ENCODE measurements around the gene EXOC8.

- TF ChIP-seq CTCF (IDR thresholded peaks at IDR 0.05) (no peak), POLR2A (IDR thresholded peaks at IDR 0.05) (no peak), EP300 (IDR thresholded peaks at IDR 0.05) (no peak)
Measured at GRCh38 chr1:231372501-231372900, 34.8 kb upstream of the EXOC8 start.

Measured in suprapubic skin (tissue), 3 donors.